ENCODE measurements around the gene HAVCR2.
"Not testable (repeated sequence)": the region's sequence is repeated elsewhere in the genome, so short reads cannot be mapped to it uniquely, and the experiment has no call there.

The HAVCR2 gene

DNA sequence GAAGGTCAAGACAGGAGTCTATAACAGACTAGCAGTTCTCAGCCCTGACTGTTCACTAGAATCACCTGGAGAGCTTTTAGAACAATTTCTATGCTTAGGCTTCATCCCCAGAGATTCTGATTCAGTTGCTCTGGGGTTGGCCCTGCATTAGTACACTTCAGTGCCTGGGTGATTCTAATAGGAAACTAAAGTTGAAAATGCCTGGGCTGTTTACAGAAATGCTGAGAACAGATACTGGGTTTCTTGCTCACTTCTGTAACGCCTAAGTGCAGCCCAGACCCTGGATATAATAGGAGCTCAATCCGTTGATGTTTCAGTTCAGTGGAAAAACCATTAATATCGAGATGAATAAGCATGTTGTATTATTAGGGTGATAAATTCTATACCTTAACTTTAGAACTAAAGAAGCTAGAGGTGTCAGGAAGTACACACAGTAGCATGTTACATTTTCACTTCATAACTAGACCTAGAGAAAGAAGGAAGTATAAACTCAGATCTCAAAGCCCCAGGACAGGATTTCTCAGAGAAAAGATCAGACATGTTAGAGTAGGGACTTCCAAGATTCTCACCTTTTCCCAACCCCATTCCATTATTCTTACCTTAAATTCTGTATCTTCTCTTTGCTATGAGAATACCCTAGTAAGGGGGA is 20.4 kb downstream of the HAVCR2 start:
- DNase-seq (ENCODE audit: low read depth in 2 of 2) = no peak

DNA sequence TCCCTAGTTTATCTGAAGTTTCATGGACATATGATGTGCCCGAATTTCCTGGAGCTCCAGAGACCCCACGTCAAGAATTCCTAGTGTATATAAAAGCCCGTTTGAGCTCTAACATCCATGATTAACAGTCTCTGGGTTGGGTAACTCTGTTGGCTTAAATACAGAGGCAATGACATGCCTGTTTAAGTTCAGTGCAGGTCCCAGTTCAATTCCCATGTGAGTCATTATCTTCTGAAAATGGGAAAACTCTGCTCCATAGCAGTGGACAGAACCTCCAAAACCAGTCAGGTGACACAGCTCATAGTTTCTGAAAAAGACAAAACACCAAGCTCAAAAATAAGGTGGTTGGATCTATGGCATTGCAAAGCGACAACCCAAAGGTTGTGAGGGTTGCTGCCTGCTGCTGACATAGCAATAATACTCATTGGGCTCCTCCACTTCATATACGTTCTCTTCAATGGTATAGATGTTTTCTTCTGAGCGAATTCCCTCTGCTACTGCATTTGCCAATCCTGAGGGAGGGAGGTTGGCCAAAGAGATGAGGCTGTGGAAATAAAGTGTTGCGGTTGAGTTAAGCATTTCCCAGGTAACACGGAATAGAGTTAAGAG is 22.0 kb downstream of the HAVCR2 start:
- DNase-seq (ENCODE audit: low read depth in 2 of 2) = no peak

DNA sequence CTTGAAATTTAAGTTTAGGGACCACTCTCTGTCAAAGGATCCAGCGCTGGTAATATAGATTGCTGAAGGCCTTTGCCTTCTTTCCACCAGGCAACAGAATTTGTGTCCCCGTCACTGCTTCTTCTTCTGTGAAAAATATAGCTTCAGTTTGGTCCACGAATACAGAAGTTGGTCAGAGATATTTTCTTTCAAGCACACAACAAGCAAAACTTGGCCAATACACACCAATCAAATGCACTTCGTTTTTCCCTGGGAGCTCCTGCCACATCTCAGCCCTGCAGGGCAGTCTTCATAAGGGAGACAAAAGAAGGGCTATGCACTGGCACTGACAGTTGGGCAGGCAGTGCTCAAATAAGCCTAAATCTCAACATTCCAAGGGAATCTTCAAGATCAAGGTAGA is 22.9 kb downstream of the HAVCR2 start:
- no peak for DNase-seq (ENCODE audit: low read depth in 2 of 2)

DNA sequence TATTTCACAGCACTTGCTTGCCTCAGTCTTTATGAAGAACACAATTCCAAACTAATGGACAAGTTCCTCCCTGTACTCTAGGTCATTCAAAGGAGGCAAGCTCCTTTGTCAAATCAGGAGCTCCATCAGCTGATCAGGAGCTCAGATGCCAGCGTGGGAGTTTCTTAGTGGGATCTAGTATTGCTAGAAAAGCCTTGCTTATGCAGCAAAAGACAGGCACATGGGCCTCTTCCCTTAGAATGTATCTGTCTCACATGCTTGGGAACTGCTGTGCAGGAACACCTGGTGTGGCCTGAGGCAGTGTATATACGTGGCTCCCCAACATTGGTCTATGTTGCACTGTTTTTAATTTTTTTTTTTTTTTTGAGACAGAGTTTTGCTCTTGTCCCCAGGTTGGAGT is 28.6 kb downstream of the HAVCR2 start:
- DNase-seq (ENCODE audit: low read depth in 2 of 2) = no peak

DNA sequence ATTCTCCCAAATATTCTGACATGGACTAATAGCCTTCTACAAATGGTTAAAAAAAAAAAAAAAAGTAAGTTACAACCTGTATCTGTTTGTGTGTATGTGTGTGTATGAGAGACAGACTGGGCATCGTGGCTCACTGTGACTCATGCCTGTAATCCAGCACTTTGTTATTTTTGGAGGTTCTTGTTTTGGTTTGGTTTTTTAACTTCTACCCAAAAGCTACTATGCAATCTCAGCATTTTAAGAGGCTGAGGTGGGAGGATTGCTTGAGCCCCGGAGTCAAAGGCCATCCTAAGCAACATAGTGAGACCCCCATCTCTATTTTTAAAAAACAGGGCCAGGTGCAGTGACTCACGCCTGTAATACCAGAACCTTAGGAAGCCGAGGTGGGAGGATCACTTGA is 32.3 kb downstream of the HAVCR2 start:
- DNase-seq (ENCODE audit: low read depth in 2 of 2) = no peak

DNA sequence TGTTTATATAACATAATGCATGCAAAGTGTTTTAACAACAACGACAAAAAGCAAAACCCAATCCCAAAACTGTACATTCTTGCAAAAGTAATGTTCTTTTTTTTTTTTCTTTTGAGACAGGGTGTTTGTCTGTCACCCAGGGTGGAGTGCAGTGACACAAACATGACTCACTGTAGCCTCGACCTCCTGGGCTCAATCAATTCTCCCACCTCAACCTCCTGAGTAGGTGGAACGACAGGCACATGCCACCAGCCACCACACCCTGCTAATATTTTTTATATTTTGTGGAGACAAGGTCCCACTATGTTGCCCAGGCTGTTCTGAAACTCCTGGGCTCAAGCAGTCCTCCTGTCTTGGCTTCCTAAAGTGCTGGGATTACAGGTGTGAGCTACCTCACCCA is 36.3 kb downstream of the HAVCR2 start:
- DNase-seq (ENCODE audit: low read depth in 2 of 2) = peak; percentile 1 to 20

DNA sequence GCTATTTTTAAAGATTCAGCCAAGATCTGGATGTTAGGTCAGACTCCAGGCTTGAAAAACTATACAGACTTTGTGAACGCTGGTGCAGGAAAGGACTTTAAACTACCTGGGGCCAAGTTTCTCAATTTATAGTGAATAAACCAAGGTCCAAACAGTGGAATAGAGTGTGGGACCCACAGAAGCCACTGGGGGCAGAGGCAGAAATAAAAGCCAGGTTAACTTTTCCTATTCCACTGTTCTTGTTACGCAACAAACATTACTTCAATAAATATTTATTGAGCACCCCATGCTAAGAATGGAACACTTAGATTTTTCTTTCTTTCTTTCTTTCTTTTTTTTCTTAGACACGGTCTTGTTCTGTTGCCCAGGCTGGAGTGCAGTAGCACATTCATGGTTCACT is 38.9 kb downstream of the HAVCR2 start:
- no peak for DNase-seq (ENCODE audit: low read depth in 2 of 2)

DNA sequence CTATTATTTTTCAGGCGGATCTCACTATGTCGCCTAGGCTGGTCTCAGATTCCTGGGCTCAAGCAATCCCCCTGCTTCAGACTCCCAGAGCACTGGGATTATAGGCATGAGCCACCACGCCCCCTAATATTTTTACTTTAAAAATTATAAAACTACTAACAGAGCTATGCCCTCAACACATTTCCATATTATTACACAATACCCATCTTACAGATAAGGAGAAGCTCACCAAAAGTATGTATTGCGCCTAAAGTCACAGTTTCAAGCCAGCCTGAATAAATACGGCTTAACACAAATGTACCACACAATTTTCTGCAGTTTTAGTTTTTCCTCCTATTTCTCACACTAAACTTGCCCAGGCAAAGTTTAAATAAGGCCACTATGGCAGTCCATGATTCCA is 40.1 kb downstream of the HAVCR2 start:
- no peak for DNase-seq (ENCODE audit: low read depth in 2 of 2)

DNA sequence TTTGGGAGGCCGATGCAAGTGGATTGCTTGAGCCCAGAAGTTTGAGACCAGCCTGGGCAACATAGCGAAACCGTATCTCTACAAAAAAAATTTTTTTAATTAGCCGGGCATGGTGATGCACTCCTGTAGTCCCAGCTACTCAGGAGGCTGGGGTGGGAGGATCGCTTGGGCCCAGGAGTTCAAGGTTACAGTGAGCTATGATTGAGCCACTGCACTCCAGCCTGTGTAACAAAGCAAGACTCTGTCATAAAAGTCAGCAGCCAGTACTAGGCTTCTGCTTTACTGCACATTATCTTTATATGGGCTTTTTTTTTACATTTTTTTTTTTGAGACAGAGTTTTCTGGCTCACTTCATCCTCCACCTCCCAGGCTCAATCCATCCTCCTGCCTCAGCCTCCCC is 40.5 kb downstream of the HAVCR2 start:
- no peak for DNase-seq (ENCODE audit: low read depth in 2 of 2)

DNA sequence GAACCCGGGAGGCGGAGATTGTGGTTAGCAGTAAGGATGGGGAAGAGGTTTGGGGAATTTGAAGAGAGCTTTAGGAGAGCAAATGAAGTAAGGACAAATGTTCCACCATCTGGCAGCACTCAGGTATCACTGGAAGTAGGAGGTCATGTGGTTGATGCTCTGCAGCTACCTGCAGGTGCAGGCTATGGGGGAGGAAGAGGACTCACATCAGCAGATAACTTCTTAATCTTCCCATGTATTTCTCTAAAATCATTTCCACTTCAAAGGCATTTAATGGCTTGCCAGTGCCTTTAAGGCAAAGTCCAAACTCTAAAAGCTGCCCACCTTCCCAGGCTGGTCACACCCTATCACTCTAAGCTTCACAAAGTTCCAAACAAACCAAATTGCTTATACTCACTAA is 41.8 kb downstream of the HAVCR2 start:
- DNase-seq (ENCODE audit: low read depth in 2 of 2) = no peak

DNA sequence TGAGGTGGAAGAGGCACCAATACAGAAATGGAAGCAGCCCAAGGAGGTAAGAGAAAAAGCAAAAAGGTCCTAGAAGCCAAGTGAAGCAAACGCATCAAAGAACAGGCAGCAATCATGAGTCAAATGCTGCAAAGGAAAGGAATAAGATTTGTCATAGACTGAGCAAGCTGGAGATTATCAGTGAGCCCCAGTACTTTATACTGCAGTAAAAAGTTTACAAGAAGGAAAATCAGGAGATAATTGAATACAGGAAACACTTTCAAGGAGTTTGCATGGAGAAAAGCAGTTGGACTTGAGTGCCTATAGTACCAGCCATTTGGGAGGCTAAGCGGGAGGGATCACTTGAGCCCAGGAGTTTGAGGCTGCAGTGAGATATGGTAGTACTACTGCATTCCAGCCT is 42.8 kb downstream of the HAVCR2 start:
- no peak for DNase-seq (ENCODE audit: low read depth in 2 of 2)

DNA sequence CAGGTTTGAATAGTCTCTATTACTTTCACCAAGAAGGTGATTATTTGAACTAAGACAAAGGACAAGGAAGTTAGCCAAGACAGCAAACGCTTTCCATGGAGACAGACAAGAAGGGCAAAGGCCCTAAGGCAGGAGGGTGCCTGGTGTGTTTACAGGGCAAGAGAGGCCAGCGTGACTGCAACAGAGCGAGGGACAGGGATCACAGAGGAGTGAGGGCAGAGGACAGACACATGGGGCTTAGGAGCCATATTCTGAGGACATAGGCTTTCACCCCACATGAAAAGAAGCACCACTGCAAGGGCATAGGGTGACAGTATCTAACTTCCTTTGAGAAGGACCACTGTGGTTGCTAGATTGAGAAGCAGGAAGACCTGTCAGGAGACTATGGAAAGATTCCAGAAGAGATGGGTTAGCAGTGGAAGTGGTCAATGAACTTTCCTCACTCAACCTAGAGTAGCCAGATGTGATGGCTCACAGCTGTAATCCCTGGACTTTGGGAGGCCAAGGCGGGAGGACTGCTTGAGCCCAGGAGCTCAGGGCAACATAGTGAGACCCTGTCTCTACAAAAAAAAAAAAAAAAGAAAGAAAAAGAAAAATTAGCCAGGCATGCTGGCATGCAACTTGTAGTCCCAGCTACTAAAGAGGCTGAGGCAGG is 44.9 kb downstream of the HAVCR2 start:
- DNase-seq (ENCODE audit: low read depth in 2 of 2) = no peak

DNA sequence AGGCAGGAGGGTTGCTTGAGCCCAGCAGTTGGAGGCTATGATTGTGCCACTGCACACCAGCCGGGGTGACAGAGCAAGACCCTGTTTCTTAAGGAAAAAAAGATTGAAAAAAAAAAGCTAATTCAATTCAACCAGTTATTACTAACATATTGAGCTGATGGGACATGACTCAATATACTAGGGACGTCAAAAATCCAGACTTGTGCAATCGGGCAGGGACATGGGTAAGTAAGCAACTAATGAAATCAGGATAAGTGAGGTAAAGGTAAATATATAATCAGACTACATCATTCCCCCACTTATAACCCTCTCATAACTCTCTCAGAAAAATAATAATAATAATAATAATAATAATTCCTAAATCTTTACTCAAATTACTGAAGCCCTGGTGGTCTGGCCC is 49.0 kb downstream of the HAVCR2 start:
- DNase-seq (ENCODE audit: low read depth in 2 of 2) = no peak

DNA sequence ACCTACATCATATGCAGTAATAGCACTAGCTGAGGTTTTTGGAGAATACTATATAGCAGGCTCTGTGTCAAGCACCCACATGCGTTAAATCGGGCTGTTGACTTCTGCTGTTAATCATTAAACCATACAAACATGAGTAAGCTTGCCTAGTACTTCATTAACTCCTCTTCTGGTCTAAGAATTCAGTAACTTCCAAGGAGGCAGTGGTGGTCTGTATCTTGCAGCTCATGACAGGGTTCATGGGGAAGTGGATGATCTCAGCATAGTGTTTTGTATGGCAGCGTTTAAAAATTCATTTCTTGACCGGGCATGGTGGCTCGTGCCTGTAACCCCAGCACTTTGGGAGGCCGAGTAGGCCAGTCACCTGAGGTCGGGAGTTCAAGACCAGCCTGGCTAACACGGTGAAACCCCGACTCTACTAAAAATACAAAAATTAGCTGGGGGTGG is 49.7 kb downstream of the HAVCR2 start, which contains the start of gene HAVCR1:
TSS of gene HAVCR1 (minus strand) at position 24 of the 447 bp plus-strand sequence. CDS start 1,173 bp downstream, outside the sequence.
- DNase-seq (ENCODE audit: low read depth in 2 of 2) = no peak

DNA sequence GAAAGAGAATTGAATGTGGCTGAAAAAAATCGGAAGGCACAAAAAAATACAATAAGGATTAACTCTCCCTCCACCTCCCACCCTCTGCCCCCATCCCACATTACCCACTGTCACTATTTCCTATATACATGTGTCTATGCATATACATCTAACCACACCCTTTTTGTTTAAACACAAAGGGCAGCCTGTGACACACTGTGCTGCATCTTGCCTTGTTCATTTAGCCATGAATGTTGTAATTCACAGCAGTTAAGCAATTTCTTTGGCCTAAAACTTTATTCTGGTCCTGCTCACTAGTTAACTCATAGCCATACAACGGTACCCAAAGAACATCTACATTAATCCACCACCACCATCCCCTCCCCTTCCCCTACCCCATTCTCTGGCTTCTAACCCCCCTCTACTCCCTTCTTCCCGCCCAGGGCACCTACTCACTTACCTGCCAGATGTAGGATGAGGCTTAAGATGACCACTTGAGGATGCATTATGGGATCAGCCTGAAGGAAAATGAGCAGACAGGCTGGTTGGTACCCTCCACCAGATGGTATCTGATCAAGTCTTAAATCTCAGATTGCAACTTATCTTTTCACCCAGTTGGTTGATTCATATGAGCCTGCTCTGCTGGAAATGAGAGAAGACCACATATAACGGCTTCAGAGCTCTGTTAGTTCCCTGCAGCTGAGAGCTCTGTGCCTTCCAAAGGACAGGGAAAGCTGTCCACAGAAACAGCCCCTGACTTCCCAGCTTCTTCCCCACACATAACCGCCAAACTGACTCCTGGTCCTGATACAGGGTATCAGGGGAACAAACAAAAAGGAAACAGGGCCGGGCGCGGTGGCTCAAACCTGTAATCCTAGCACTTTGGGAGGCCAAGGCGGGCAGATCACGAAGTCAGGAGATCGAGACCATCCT is 51.1 kb downstream of the HAVCR2 start:
- DNase-seq (ENCODE audit: low read depth in 2 of 2) = no peak

DNA sequence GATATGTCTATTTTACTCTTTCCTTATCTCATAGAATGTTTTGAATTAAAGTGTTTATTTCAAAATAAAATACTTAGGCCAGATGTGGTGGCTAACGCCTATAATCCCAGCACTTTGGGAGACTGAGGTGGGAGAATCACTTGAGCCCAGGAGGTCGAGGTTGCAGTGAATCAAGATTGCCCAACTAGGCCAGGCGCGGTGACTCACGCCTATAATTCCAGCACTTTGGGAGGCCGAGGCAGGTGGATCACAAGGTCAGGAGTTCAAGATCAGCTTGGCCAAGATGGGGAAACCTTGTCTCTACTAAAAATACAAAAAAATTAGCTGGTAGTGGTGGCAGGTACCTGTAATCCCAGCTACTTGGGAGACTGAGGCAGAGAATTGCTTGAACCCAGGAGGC is 52.0 kb downstream of the HAVCR2 start:
- not testable (repeated sequence) for DNase-seq (ENCODE audit: low read depth in 2 of 2)

DNA sequence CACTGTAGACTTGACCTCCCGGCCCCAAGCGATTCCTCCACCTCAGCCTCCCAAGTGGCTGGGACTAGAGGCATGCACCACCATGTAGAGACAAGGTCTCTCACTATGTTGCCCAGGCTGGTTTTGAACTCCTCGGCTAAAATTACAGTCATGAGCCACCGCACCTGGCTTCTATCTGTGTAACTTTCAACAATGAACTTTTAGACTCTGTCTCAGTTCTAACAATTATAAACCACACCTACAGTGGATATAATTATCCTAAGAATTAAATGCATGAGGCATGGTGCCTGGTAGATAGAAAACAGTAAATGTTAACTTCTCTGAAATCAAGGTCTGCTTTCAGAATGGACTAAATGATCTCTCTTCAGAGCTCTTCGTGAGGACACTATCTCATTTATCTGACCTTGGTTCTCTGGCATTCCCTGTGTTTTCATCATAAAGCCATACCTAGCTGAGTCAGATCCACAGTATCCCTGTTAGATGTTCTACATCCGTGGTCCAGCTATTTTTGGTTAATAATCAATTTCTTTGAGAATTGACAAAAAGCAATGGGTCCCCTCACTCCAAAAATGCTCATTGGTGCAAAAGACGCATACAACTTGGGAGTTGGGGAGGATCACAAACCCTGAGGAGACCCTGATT is 57.1 kb downstream of the HAVCR2 start:
- DNase-seq (ENCODE audit: low read depth in 2 of 2) = no peak

DNA sequence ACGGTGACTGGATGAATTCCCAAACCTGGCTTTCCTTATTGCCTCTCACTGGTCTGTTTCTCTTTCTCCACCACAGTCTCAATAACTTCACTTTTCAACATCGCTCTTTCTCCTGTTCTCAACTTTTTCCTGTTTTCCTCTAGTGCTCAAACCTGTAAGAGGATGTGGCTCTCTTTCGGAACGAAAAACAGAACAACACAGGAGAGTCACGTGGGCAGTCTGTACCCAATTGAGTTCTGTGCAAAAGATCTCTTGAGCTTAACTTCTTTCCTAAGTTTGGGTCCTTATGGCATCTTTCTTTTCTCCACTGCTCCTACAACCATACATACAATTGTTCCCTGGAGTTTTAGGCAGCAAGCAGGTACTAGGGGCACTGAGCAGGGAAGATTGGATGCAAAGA is 58.8 kb downstream of the HAVCR2 start:
- no peak for DNase-seq (ENCODE audit: low read depth in 2 of 2)

DNA sequence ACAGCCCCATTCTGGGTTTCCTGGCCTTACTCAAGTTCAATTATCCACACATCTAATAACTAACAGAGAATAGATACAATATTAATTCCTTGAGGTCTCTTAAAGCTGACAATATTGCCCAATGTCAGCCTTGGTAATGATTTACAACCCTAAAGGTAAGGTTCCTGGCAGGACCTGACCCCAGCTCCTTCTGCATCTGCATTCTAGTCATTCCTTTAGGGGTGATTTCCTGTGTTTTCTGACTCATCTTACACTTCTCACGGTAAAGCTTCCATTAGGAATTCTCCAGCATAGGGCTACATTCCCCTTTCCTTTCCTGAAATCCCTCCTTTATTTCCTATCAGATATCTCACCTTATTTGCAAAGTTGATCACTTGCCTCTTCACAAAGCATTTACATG is 59.2 kb downstream of the HAVCR2 start:
- no peak for DNase-seq (ENCODE audit: low read depth in 2 of 2)

DNA sequence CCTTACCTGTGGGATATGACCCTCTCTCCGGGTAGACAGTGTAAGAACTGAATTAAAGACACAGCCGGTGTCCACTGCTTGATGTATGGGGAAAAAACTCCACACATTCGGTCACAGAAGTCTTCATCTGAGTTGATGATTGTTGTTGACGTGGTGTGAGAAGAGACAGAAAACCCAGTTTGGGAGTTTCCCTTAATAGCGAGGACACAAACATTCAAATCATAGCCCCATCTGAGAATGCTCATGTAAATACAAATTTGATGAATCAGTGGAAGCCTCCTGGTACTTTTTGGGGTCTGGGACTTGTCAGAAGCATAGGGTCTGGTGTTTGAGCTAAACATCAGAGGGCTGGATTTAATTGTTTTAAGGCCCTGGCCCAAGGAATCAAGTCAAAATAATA is 60.9 kb downstream of the HAVCR2 start:
- DNase-seq (ENCODE audit: low read depth in 2 of 2) = no peak

DNA sequence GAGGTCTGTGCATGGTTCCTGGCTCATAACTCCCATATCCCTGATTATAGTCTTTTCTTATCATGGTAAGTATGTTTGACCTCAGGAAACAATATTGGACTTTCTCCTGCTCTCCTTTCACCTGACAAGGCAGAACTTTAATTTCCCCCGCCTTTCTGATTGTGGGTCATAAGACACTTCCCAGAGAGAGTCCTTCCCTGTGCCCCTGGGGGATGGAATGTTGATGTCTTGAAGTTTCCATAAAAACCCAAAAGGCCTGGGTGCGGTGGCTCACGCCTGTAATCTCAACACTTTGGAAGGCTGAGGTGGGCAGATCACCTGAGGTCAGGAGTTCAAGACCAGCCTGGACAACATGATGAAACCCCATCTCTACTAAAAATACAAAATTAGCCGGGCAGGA is 61.8 kb downstream of the HAVCR2 start:
- DNase-seq (ENCODE audit: low read depth in 2 of 2) = not testable (repeated sequence)

DNA sequence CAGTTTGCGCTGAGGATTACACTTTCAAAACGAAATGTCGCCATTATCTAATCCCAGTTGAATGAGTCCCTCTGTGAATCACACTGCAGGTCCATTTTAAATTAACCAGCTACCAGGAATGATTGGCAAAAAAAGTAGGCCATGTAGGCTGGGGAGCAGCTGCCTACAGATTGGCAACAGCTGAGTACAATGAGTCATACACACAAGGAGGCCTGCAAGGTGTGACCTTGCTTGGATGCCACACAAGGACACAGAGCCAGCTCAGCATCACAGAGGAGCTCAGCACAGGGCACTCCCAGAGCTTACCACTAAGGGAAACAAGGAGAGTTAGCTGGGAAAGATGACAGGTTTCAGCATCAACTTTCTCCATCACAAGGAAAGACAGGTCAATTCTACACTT is 62.8 kb downstream of the HAVCR2 start:
- no peak for DNase-seq (ENCODE audit: low read depth in 2 of 2)
